Thyroid gland (tissue), 4 donors: ENCODE measurements around the gene PRDM12. TPM values are rescaled to one million over a fixed set of nuclear protein-coding genes. Genes with fewer than 3 reads are reported as not detected.

Source experiments
- DNase-seq, 2 donors: peaks; one replicate each; pipeline ENCODE4 v3.0.0-alpha.2; 2019
- H3K27ac ChIP-seq, 3 donors: fragments of 200-600 bp; sonication (generic); 1 replicate in 2 of 3; 2 replicates in 1 of 3; pipeline ENCODE4 v1.5.1; 2016 to 2019; ENCODE audit warnings: mild to moderate bottlenecking in 1 of 3, moderate library complexity in 1 of 3
- H3K27me3 ChIP-seq: fragments of 200-600 bp; sonication (generic); one replicate; pipeline ENCODE4 v1.5.1; 2019
- H3K36me3 ChIP-seq, 2 donors: fragments of 200-600 bp; sonication (generic); one replicate each; pipeline ENCODE4 v1.5.1; 2016 to 2019
- H3K4me1 ChIP-seq, 2 donors: fragments of 200-600 bp; sonication (generic); one replicate each; pipeline ENCODE4 v1.5.1; 2017 to 2019
- H3K4me3 ChIP-seq, 3 donors: fragments of 200-600 bp; sonication (generic); replicated peaks in 1 of 3; 1 replicate in 2 of 3; 2 replicates in 1 of 3; pipeline ENCODE4 v1.5.1; 2016; ENCODE audit warnings: mild to moderate bottlenecking in 1 of 3
- H3K9me3 ChIP-seq: fragments of 200-600 bp; sonication (generic); one replicate; pipeline ENCODE4 v1.5.1; 2017
- CTCF ChIP-seq, 6 experiments: fragments of 200-600 bp in 3 of 6; fragments of 450-650 bp in 3 of 6; sonication (generic) in 3 of 6; IDR thresholded peaks; one replicate each; pipeline ENCODE4 v1.5.1; 2016 to 2019; ENCODE audit warnings: antibody characterized with exemption in 6 of 6, mild to moderate bottlenecking in 2 of 6, inconsistent platforms in 1 of 6, moderate library complexity in 1 of 6
- POLR2A ChIP-seq, 2 donors: fragments of 450-650 bp; IDR thresholded peaks; one replicate each; pipeline ENCODE4 v1.6.1; 2017; ENCODE audit warnings: antibody characterized with exemption in 2 of 2, mild to moderate bottlenecking in 2 of 2, moderate library complexity in 1 of 2
- WGBS, 2 donors: methylation state at CpG; one replicate each; pipeline ENCODE4 v1.1.5; 2017; 5-methylcytosine and 5-hydroxymethylcytosine counted together
- intact Hi-C: fragments of 100-400 bp; cut with DNase I; formaldehyde crosslinking; loops from one replicate; pipeline ENCODE4 v1.15.1; 2023
- total RNA-seq, 4 donors: library from RNA; depleted of rRNA; stranded (reverse); fragments of >200 nt; gene quantifications; one replicate each; pipeline ENCODE4 v1.2.3, GENCODE V29; 2016

Gene PRDM12
- total RNA-seq, 4 donors from 2014 or later: not detected

- peaks cover 58 to 73% of the 10 kb centered on the region in 2 donors for H3K4me1 ChIP-seq
- no peaks in the 10 kb centered on the region for H3K36me3 ChIP-seq
- 3 to 4% methylated on average over 13 to 33 of the region's 49 CpGs for WGBS, 2 donors
- intact Hi-C loops: no loop called here
- peaks cover 73% of the 10 kb centered on the region for H3K27me3 ChIP-seq
- DNase-seq: no peak
- TF ChIP-seq POLR2A (IDR thresholded peaks at IDR 0.05): no peak
- no peak for TF ChIP-seq CTCF (IDR thresholded peaks at IDR 0.05)
- no peak overlapping the region for H3K27ac ChIP-seq
- H3K4me3 ChIP-seq: no peak overlapping the region
- no peaks in the 10 kb centered on the region for H3K9me3 ChIP-seq
Observed at GRCh38 chr9:130662099-130662969, 2.1 kb upstream of the PRDM12 start.

DNA sequence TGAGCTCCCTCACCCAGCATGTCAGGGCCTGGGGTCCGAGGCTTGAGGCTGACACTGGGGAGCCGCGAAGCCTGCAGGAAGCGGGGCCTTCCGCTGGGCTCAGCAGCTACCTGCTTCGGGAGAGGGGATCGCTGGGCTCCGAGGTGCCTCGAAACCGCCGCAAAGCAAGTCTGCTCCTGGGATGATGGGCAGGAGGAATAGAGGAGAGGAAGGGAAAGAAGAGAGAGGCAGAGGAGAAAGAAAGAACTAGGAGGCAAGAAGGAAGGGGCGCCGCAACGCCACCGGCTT, 1.5 kb upstream of the PRDM12 start:
- intact Hi-C loops: no loop called here
- Histone ChIP-seq H3K27ac (no peak overlapping the region), H3K9me3 (no peaks in the 10 kb centered on the region), H3K4me3 (no peak overlapping the region), H3K4me1 (peaks cover 58 to 73% of the 10 kb centered on the region in 2 donors), H3K27me3 (peaks cover 73% of the 10 kb centered on the region), H3K36me3 (no peaks in the 10 kb centered on the region)
- WGBS, 2 donors: 7% methylated on average over 15 of the region's 15 CpGs
- no peak for DNase-seq
- TF ChIP-seq POLR2A (IDR thresholded peaks at IDR 0.05) (no peak), CTCF (IDR thresholded peaks at IDR 0.05) (no peak)

- H3K36me3 ChIP-seq: no peaks in the 10 kb centered on the region
- WGBS, 2 donors: 3 to 5% methylated on average over 21 to 33 of the region's 65 CpGs
- DNase-seq: peak in 1 of 2 donors; percentile 11
- peaks cover 58 to 73% of the 10 kb centered on the region in 2 donors for H3K4me1 ChIP-seq
- H3K27ac ChIP-seq: no peak overlapping the region
- no peak overlapping the region for H3K4me3 ChIP-seq
- intact Hi-C loops: no loop called here
- TF ChIP-seq POLR2A (IDR thresholded peaks at IDR 0.05) (no peak), CTCF (IDR thresholded peaks at IDR 0.05) (no peak)
- H3K27me3 ChIP-seq: peaks cover 73% of the 10 kb centered on the region
- no peaks in the 10 kb centered on the region for H3K9me3 ChIP-seq
Observed at GRCh38 chr9:130663258-130663976, 977 bp upstream of the PRDM12 start.

- Histone ChIP-seq H3K27me3 (peaks cover 73% of the 10 kb centered on the region), H3K4me1 (peaks cover 58 to 73% of the 10 kb centered on the region in 2 donors), H3K9me3 (no peaks in the 10 kb centered on the region), H3K4me3 (no peak overlapping the region), H3K27ac (no peak overlapping the region), H3K36me3 (no peaks in the 10 kb centered on the region)
- no peak for TF ChIP-seq CTCF (IDR thresholded peaks at IDR 0.05)
- 5% methylated on average over 13 to 19 of the region's 19 CpGs for WGBS, 2 donors
- DNase-seq: no peak
- intact Hi-C loops: no loop called here
Observed at GRCh38 chr9:130663977-130664250, 480 bp upstream of the PRDM12 start.

DNA sequence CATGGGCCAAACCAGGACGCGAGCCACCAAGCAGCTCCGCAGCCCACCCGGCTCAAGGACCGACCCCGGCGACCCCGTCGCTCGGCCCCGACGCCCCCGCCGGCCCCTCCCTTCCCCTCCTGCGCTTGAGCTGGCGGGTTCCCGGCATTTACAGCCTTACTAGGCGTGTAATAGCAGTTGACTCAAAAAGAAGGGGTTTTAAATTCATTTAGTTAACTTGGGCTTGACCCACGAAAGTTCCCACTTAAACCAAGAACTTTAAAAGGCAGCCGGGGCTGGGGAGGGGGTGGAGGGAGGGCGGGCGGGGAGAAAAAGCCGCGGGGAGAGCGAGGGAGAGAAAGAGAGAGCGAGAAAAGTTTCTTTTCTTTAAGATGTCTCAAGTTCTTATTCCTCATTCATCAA, 636 bp downstream of the PRDM12 start:
- DNase-seq: no peak
- Histone ChIP-seq H3K27me3 (peaks cover 64% of the 10 kb centered on the region), H3K27ac (no peak overlapping the region), H3K4me3 (no peak overlapping the region), H3K9me3 (no peaks in the 10 kb centered on the region), H3K4me1 (peaks cover 54 to 65% of the 10 kb centered on the region in 2 donors), H3K36me3 (no peaks in the 10 kb centered on the region)
- no peak for TF ChIP-seq CTCF (IDR thresholded peaks at IDR 0.05)
- no peak for TF ChIP-seq POLR2A (IDR thresholded peaks at IDR 0.05)
- intact Hi-C loops: no loop called here
- WGBS, 2 donors: 3 to 4% methylated on average over 14 to 26 of the region's 26 CpGs
